Neural cell (in vitro differentiated cells): ENCODE data around the gene ZNF148. TPM values are rescaled to one million over a fixed set of nuclear protein-coding genes. Genes with fewer than 3 reads are reported as not detected.
A peak's percentile ranks its signal among the peaks of the same experiment; 100 is the strongest.

ENCODE experiments used
- H2AFZ ChIP-seq: fragments of 200-600, 300-800 bp; sonication (generic), shearing (Covaris generic); 2 replicates; pipeline ENCODE4 v1.6.0; 2014; ENCODE audit warnings: low read depth, mild to moderate bottlenecking, antibody characterized with exemption, low read length, moderate library complexity
- H3F3A ChIP-seq: fragments of 200-600 bp; shearing (Covaris generic); 2 replicates; pipeline ENCODE4 v1.6.1; 2016; ENCODE audit warnings: mild to moderate bottlenecking, moderate library complexity, mixed read lengths, antibody characterized with exemption, low read length; ENCODE audit not compliant: insufficient read depth, poor library complexity, severe bottlenecking
- H3K27ac ChIP-seq: fragments of 200-600, 300-800 bp; sonication (generic), shearing (Covaris generic); 2 replicates; pipeline ENCODE4 v1.5.1; 2014; ENCODE audit warnings: mild to moderate bottlenecking, low read length, moderate library complexity
- H3K27me3 ChIP-seq: fragments of 300-800, 200-600 bp; sonication (generic), shearing (Covaris generic); 2 replicates; pipeline ENCODE4 v1.6.0; 2014; ENCODE audit warnings: mild to moderate bottlenecking, low read depth, low read length, moderate library complexity; ENCODE audit not compliant: insufficient read depth
- H3K36me3 ChIP-seq: fragments of 300-800, 200-600 bp; sonication (generic), shearing (Covaris generic); 2 replicates; pipeline ENCODE4 v1.5.1; 2014; ENCODE audit warnings: mild to moderate bottlenecking, antibody characterized with exemption, low read length, moderate library complexity; ENCODE audit not compliant: insufficient read depth
- H3K4me2 ChIP-seq: fragments of 300-800, 200-600 bp; sonication (generic), shearing (Covaris generic); 2 replicates; pipeline ENCODE4 v1.6.0; 2014; ENCODE audit warnings: mild to moderate bottlenecking, low read length
- H3K4me3 ChIP-seq: fragments of 300-800, 200-600 bp; sonication (generic), shearing (Covaris generic); 2 replicates; pipeline ENCODE4 v1.5.1; 2014; ENCODE audit warnings: mild to moderate bottlenecking, low read length, moderate library complexity
- H3K79me2 ChIP-seq: fragments of 200-600 bp; shearing (Covaris generic); replicated peaks from 2 replicates; pipeline ENCODE4 v1.6.0; 2014; ENCODE audit warnings: mild to moderate bottlenecking, low read length, moderate library complexity; ENCODE audit not compliant: insufficient read depth
- H3K9ac ChIP-seq: fragments of 300-800, 200-600 bp; sonication (generic), shearing (Covaris generic); 2 replicates; pipeline ENCODE4 v1.6.1; 2016; ENCODE audit warnings: mild to moderate bottlenecking, low read length, mixed read lengths
- H3K9me2 ChIP-seq: fragments of 200-600 bp; shearing (Covaris generic); 2 replicates; pipeline ENCODE4 v1.6.1; 2016; ENCODE audit warnings: mild to moderate bottlenecking, low read length, mixed read lengths; ENCODE audit not compliant: insufficient read depth
- H3K9me3 ChIP-seq: fragments of 200-600, 300-800 bp; sonication (generic), shearing (Covaris generic); 2 replicates; pipeline ENCODE4 v1.6.1; 2016; ENCODE audit warnings: mild to moderate bottlenecking, mixed run types, low read length, moderate library complexity, mixed read lengths
- H4K20me1 ChIP-seq: fragments of 200-600 bp; shearing (Covaris generic); 2 replicates; pipeline ENCODE4 v1.6.1; 2016; ENCODE audit warnings: mild to moderate bottlenecking, mixed run types; ENCODE audit not compliant: insufficient read depth
- CTCF ChIP-seq: fragments of 450-650 bp; IDR thresholded peaks from 2 replicates; pipeline ENCODE4 v1.5.1; 2014; ENCODE audit warnings: antibody characterized with exemption, mild to moderate bottlenecking, moderate library complexity; ENCODE audit not compliant: poor library complexity, severe bottlenecking
- EP300 ChIP-seq: fragments of 450-650 bp; conservative IDR thresholded peaks from 2 replicates; pipeline ENCODE4 v1.6.1; 2014; ENCODE audit warnings: antibody characterized with exemption, mild to moderate bottlenecking, moderate library complexity; ENCODE audit not compliant: poor library complexity, severe bottlenecking
- EZH2 ChIP-seq: fragments of 200-600, 300-800 bp; shearing (Covaris generic), sonication (generic); IDR thresholded peaks from 2 replicates; pipeline ENCODE4 v1.6.1; 2014; ENCODE audit warnings: antibody characterized with exemption, low read length, borderline replicate concordance, mild to moderate bottlenecking; ENCODE audit not compliant: insufficient read depth, poor library complexity, severe bottlenecking
- MXI1 ChIP-seq: fragments of 450-650 bp; conservative IDR thresholded peaks from 2 replicates; pipeline ENCODE4 v1.6.1; 2014; ENCODE audit warnings: antibody characterized with exemption, mild to moderate bottlenecking; ENCODE audit not compliant: poor library complexity, severe bottlenecking
- POLR2AphosphoS5 ChIP-seq: IDR thresholded peaks from 2 replicates; pipeline ENCODE4 v1.6.1; 2012
- RAD21 ChIP-seq: fragments of 450-650 bp; conservative IDR thresholded peaks from 2 replicates; pipeline ENCODE4 v1.6.1; 2014; ENCODE audit warnings: antibody characterized with exemption, mild to moderate bottlenecking, moderate library complexity
- REST ChIP-seq: IDR thresholded peaks from 2 replicates; pipeline ENCODE4 v1.6.1; 2012; ENCODE audit warnings: borderline replicate concordance
- SMC3 ChIP-seq: fragments of 450-650 bp; conservative IDR thresholded peaks from 2 replicates; pipeline ENCODE4 v1.6.1; 2014; ENCODE audit warnings: antibody characterized with exemption, mild to moderate bottlenecking, moderate library complexity; ENCODE audit not compliant: poor library complexity
- TAF1 ChIP-seq: IDR thresholded peaks from 2 replicates; pipeline ENCODE4 v1.6.1; 2012; ENCODE audit warnings: low read depth
- polyA plus RNA-seq: library from polyadenylated mRNA; depleted of rRNA; stranded (reverse); fragments of >200 nt; gene quantifications from 2 replicates; pipeline ENCODE4 v1.2.3, GENCODE V29; 2014

Gene ZNF148
- polyA plus RNA-seq, 1 donor from 2014 or later = 16.9 TPM

- Histone ChIP-seq H4K20me1 (peaks cover 3% of the 10 kb centered on the region), H3K79me2 (peaks cover 48% of the 10 kb centered on the region), H3K9ac (peak overlapping the region; percentile 95), H2AFZ (peak overlapping the region; percentile 65), H3K27me3 (no peaks in the 10 kb centered on the region), H3F3A (peaks cover 8% of the 10 kb centered on the region), H3K9me3 (no peaks in the 10 kb centered on the region), H3K36me3 (no peaks in the 10 kb centered on the region), H3K9me2 (no peaks in the 10 kb centered on the region), H3K4me3 (peak overlapping the region; percentile 85), H3K4me2 (peak overlapping the region; percentile 99), H3K27ac (peak overlapping the region; percentile 93)
- no peak for TF ChIP-seq SMC3
- no peak for TF ChIP-seq EP300
- TF ChIP-seq RAD21 = peak; percentile 33
- TF ChIP-seq POLR2AphosphoS5 = peak; percentile 67
- no peak for TF ChIP-seq EZH2
- TF ChIP-seq CTCF = no peak
- TF ChIP-seq TAF1 = no peak
- TF ChIP-seq MXI1 = peak; percentile 0
- TF ChIP-seq REST = peak; percentile 89
Observed at GRCh38 chr3:125374501-125374995, 577 bp downstream of the ZNF148 start.

- Histone ChIP-seq H3F3A (no peaks in the 10 kb centered on the region), H3K79me2 (peaks cover 98% of the 10 kb centered on the region), H3K27me3 (no peaks in the 10 kb centered on the region), H3K4me3 (no peak overlapping the region), H3K27ac (no peak overlapping the region), H3K9me2 (no peaks in the 10 kb centered on the region), H4K20me1 (peaks cover 7% of the 10 kb centered on the region), H3K36me3 (no peaks in the 10 kb centered on the region), H3K9ac (no peak overlapping the region), H2AFZ (no peak overlapping the region), H3K4me2 (no peak overlapping the region), H3K9me3 (no peaks in the 10 kb centered on the region)
- no peak for TF ChIP-seq EP300
- TF ChIP-seq REST = no peak
- TF ChIP-seq MXI1 = no peak
- TF ChIP-seq TAF1 = no peak
- no peak for TF ChIP-seq CTCF
- no peak for TF ChIP-seq EZH2
- no peak for TF ChIP-seq SMC3
- TF ChIP-seq POLR2AphosphoS5 = no peak
- no peak for TF ChIP-seq RAD21
Observed at GRCh38 chr3:125367403-125368230, 7.5 kb downstream of the ZNF148 start.
